CD4-positive, alpha-beta T cell treated with Interleukin-6 at 100 ng/mL for 8 hours (primary cell): ENCODE results near the gene NTN4.
"Not testable (repeated sequence)": the region's sequence is repeated elsewhere in the genome, so short reads cannot be mapped to it uniquely, and the experiment has no call there.

ENCODE experiments used
- DNase-seq: peaks from one replicate; pipeline ENCODE4 v3.0.0-alpha.2; 2020; ENCODE audit warnings: mixed read lengths, low spot score

The NTN4 gene

DNA sequence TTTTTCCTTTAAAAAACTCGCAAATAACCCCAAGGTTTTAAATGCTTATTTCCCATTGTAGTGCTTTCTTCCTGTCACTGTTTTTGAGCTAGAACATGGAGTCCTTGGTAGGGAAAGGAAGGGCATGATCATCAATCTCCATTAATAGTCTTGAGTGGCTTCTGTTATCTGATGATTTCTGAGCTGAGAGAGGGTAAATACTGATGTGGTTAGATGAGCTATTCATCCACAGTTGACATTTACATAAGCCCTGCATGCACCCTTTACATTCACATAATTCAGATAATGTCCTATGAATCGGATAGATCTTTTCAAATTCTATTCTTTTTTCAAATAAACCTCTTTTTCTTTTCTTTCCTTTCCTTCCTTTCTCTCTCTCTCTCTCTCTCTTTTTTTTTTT lies 81.4 kb downstream of the NTN4 start:
- no peak for DNase-seq

DNA sequence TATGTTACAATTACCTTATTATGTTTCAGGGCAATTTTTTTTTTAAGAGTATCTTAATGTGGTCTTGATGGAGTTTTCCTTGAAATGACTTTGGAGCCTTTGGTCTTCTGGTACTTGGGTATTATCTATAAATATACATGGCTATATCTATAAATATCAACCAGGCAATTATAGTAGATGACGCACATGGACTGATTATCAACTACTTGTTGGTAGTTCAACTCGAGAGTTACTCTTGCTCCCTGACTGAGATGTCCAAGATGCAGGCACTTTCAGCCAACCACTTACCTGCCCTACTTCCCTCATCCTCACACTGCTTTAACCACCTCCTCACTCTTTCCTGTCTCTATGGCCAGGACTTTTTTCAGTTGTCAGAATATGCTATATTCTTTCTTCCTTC lies 85.4 kb downstream of the NTN4 start:
- no peak for DNase-seq

DNA sequence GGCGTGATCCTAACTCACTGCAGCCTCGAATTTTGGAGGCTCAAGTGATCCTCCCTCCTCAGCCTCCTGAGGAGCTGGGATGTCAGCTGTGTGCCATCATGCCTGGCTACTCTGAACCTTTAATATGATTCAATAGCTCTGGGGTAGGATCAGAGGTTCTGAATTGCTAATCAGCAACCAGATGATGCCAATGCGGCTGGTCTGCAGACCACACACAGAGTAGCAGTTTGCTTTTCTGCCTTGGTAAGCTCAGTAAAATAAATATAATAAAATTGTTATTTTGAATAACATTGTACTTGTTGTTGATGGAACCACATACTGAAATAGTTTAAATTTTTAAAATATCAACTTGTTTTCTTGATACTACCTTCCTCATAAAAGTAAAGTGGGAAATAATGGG lies 86.6 kb downstream of the NTN4 start:
- no peak for DNase-seq

DNA sequence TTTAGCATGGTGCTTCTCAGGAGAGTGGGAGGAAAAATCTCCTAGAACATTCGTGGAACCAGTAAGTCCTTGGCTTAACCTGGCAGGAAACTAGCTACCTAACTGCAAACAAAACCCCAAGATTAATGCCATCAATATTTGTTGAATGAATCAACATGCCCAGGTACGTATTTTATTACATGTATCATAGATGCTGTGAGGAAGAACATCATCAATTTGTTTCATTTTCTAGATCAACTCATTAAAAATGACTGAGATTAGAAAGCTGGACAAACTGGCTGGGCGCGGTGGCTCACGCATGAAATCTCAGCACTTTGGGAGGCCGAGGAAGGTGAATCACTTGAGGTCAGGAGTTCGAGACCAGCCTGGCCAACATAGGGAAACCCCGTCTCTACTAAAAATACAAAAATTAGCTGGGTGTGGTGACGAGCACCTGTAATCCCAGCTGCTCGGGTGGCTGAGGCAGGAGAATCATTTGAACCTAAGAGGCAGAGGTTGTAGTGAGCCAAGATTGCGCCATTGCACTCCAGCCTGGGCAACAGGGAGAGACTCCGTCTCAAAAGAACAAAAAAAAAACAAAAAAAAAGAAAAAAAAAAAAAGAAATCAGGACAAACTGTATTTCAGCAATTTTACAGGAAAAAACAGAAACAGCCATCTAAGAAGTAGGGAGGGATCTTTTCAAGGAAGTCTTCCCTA lies 88.7 kb downstream of the NTN4 start:
- no peak for DNase-seq

DNA sequence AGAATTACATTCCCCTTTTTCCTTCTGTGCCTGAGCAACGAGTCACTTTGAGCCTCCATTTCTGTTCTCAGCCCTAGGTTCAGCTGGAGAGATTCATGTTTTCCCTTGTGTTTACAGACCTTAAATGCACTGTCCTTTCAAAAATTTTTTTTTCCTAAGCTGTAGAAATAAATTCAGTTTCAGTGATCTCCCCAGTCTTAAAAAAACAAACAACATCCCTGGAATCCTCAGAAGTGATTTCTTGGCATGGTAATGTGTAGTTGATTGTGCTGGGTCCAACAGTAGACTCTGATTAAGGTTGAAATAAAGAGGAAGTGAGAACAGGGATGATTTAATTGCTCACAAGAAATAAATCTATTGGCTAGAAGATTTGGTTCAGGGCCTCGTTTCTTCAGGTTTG lies 89.3 kb downstream of the NTN4 start:
- no peak for DNase-seq

DNA sequence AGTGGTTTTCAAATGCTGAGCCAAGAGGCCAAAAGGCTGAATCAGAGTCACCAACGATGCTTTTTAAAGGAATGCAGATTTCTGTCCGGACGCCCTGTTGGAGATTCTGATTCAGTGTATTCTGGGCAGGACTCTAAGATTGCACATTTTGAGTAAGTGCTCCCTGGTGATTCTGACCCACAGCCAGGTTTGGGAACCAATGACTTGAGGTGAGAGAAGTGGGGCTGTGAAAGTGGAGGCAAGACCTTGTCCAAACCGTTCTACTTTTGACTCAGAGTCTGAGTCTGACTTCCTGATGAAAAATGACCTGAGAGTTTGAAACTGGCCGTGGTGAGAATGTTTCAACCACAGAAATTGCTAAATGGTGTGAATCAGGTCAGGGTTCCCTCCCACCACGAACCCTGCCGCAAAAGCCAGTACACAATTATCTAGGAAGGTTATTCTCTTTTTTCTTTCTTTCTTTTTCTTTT lies 90.2 kb downstream of the NTN4 start:
- DNase-seq, result no peak

DNA sequence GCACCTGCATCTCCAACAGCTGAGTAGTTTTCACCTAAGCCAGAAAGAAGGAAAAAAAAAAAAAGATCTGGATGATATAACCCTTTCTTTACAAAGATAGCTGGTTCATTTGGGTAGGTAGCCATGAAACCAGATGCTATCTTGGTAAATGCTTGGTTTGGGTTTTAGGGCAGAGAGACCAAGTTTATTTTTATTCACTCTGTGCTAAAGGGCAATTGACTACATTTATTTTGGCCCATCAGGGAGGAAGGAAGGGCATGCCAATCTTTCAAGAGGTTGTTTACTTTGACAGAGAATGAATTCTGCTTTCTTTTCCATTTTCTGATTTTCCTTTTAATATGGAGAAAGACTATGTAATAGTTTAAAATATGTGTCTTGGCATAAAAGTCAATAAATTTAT lies 91.0 kb downstream of the NTN4 start:
- no peak for DNase-seq

DNA sequence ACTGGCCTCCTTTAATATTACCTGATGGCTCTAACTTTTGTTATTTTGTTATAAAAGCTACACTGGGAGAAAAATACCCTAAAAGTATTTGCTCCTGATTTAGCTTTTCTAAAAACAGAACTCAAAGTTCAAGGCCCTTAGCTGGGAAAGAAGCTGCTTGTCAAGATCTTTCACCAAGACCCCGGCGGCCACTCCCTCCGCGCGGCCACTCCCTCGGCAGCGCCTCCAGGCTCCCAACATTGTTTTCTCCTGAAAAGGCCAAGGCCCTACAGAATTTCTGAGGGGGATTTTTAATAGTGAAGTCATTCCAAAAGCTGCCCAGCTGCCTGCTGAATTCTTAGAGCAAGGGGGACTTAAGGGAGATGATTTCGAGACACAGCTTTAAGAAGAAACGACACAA lies 96.4 kb downstream of the NTN4 start:
- no peak for DNase-seq

DNA sequence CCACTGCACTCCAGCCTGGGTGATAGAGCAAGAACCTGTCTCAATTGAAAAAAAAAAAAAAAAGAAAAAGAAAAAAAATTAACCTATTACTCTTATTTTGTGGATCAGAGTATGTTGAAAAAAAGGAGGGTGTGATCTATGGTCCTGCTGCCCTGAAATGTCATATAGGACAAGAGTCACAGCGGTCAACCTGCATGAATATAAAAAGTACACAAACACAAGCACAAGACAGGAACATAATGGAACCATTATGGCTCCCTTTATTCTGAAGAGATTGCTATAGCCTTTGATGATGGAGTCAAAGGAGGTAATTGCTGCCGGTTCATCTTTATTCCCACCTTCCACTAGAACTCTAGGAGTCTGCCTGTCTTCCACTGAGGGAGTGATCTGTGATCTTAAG lies 96.9 kb downstream of the NTN4 start:
- DNase-seq, result no peak

DNA sequence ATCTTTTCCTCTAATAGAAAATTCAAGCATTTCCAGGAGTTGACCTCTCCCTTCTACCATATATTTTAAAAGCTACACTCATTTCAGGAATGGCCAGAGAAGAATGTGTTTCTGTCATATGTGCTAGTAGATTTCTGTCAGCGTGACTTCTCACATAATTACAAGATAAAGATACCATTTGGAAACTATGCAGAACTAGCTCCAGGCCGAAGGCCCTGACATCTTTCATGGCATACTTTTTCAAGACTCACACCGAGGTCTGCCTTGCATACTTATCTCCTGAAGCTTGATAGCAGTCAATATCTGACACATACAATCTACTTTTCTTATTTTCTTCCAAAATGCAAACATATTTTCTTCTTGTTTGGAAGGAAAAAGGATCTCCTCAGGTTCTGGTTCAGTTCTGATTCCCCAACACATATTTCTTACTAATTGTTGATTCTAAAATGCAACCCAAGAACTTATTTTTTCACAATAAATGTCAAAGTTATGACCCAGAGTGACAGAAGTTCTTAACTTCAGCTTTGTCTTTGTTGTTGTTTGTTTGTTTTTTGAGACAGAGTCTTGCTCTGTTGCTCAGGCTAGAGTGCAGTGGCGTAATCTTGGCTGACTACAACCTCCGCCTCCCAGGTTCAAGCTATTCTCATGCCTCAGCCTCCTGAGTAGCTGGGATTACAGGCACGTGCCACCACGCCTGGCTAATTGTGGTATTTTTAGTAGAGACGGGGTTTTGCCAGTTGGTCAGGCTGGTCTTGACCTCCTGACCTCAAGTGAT lies 99.5 kb downstream of the NTN4 start:
- no peak for DNase-seq

DNA sequence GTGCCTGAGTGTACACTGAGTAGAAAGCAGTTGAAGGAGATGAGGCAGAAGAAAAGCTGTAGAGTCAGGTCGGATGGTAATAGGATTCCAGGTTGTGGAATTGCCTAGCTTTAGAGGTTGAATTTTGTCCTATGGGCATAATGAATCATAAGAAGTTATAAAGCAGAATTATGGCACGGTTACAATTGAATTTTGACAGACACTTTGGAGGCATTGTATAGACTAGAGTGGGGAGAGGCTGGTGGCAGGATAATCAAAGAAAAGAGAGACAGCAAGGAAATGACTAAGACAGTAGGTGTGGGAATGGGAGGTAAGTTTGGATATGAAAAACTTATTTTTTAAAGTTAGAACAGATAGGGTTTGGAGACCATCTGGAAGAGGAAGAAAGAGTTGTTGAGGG lies 102.6 kb downstream of the NTN4 start:
- no peak for DNase-seq

DNA sequence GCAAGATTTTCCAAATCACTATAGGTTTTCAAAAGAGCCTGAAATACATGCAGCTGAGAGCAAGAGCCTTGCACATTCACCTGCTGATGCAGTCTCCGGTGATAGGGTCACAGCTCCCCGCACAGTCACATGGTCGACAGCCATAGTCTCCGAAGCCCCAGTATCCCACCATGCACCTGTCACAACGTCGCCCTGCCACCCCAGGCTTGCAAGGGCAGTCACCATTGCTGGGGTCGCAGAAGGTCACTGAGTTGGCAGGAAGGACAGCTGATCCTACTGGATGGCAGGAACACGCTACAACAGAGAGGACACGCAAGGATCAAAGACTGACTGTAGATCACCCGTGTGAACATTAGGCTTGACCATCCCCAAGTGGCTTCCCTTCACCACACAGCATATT lies 107.1 kb downstream of the NTN4 start:
- DNase-seq, result no peak

DNA sequence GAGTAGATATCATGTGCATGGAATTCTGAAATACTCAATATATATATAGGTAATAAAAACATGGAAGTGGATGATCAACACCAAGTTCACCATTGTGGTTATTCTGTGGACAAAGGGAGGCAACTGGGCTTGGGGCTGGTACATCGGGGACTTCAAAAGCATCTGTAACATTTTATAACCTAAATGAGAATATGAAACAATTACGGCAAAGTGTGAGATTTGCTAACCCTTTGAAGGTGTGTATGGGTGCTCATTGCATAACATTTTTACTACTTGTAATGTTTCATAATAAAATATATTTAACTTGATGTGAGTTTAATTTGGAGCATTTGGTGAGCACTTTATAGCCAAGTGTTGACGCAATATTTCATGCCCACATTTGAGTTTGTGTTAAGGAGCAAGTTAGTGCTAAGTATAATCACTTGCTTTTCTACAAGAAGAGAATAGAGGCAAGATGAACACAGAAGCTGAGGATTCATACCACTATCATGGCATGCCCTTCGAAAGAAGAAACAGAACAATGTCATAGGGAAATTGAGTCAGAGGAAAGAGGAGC lies 109.3 kb downstream of the NTN4 start:
- DNase-seq, result no peak

DNA sequence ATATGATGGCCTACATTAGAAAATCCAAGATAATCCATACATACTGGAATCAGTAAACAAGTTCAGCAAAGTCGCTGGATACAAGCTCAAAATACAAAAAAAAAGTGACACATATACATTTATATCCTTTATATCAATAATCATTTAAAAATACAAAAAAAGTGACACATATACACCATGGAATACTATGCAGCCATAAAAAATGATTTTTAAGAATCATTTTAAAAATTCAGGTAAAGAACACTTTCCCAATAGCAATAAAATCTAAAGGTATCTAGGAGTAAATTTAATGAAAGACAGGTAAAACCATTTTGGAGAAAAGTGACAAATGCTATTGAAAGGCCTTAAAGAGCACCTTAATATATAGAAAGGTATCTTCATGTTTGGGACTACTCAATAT lies 111.9 kb downstream of the NTN4 start:
- no peak for DNase-seq

DNA sequence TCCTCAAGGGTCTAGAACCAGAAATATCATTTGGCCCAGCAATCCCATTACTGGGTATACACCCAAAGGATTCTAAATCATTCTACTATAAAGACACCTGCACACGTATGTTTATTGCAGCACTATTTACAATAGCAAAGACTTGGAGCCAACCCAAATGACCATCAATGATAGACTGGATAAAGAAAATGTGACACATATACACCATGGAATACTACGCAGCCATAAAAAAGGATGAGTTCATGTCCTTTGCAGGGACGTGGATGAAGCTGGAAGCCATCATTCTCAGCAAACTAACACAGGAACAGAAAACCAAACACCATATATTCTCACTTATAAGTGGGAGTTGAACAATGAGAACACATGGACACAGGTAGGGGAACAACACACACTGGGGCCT lies 112.8 kb downstream of the NTN4 start:
- DNase-seq, result not testable (repeated sequence)

DNA sequence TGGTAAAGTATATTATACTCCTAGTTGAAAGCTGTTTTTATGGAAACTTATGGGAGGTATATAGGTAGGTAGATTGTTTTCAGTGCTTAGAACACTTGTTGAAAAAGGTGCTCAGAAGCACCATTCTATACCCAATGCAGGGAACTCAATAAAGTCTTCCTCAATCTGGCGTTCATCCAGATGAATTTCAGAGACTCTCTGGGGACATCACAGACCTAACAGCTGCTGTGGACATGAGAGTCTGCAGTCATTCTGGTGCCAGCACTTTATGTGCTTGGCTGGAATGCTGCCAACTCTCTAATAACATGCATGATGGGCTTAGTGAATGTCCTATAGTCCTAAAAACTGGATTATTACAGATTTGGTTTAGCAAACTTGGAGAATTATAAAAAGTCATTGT lies 115.9 kb downstream of the NTN4 start:
- no peak for DNase-seq

DNA sequence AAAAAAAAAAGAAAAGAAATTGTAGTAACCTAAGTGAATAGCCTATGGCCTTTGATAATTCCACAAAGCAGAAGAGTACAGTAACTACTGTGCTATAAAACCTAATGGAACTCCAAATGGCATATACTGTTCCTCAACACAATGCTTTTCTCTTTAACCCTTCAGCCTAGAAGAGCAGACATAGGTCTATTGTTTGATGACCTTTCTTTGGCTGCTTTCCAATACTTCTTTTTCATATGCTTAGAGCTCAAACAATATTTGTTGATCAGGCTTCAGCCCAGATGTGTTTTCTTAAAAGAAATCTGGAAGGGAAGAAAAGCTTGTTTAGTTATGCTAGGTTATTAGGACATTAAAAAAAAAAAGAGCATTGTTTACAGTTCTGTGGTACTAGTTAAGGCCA lies 116.4 kb downstream of the NTN4 start:
- no peak for DNase-seq

DNA sequence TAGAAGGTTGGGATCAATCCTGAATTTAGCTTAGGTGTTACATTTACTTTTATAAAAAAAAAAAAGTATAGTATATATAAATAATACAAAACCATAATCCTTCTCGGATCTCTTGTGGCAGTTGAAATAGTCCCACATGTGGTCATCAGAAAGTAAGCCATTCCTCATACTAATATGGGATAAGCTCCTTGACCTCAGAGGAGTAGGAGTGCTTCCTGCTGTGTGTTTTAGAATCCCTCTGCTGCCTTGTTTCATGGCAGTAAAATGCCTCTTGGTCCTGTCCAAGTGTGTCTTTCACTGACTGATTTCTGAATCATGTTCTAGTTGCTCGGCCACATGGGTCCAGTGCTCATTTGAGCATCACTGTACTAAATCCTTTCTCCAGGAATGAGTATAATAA lies 117.0 kb downstream of the NTN4 start:
- no peak for DNase-seq

DNA sequence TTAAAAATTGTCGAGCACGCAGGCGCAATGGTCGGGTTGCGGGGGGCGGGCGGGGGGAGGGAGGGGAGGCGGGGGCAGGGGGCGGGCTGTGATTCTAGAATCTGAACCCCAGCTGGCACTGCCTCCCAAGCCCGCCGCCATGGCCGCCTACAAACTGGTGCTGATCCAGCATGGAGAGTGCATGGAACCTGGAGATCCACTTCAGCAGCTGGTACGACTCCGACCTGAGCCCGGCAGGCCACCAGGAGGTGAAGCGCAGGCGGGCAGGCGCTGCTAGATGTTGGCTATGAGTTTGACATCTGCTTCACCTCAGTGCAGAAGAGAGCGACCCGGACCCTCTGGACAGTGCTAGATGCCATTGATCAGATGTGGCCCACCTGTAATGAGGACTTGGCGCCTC lies 118.4 kb downstream of the NTN4 start:
- DNase-seq, result no peak

DNA sequence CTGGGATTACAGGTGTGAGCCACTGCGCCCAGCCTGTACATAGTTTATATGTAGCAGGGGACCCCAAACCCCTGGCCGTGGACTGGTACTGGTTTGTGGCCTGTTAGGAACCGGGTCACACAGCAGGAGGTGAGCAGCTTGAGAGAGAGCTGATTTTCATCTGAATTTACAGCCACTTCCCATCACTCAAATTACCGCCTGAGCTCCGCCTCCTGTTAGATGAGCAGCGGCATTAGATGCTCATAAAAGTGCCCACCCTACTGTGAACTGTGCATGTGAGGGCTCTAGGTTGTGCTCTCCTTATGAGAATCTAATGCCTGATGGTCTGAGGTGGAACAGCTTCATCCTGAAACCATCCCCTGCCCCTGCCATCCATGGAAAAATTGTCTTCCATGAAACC lies 119.3 kb downstream of the NTN4 start:
- no peak for DNase-seq

DNA sequence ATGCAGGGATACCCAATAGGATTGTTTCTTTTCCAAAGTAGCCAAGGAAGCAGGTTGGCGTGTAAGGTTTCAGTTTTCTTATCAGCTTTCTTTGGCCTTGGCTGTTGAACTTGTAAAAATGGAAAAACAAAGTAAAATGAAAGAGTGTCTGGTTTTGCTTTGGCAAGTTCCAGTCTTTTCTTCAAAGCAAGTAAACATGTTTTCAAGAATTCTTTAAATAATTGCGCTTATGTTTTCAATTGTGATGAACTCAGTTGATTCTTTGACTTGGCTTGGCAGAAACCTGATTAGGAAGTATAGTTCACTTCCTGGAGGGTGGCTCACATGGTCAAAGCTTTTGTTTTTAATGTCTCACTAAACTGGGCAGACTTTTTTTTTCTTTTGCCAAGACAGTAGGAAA lies 127.0 kb downstream of the NTN4 start:
- DNase-seq, result no peak

DNA sequence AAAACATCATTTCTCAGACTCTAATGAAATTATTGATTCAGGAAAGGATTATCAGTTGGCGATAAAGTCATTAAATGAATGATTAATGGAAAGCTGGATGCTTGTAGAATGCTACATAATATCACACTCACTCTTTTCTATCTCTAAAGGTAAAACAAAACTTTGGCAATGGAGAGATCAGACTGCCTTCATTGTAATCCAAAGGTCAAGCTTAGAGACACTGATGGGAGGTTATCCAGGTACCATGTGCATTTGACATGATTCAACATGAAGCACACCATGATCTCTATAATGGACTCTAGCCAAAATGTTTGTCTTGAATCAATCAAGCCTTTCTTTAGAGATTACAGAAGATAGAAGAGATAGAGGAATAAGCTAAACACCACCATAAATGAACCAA lies 129.2 kb downstream of the NTN4 start:
- no peak for DNase-seq

DNA sequence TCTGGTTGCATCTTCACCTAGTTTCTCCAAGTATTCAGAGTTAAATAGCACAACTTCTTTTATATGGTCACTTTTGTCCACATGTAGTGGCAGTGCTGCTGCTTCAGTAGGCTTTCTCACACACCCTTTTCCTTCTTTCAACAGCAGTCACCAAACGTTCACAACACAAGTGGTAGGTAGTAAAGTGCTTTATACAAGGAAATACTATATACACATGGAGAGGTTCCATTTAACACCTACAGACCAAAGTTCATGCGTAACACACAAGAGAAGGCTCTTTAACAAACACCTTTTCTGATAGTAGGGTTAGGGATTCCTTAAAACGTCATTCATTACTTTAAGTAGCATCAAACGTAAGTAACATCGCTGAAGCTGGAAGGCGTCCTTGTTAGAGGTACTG lies 132.2 kb downstream of the NTN4 start:
- no peak for DNase-seq

DNA sequence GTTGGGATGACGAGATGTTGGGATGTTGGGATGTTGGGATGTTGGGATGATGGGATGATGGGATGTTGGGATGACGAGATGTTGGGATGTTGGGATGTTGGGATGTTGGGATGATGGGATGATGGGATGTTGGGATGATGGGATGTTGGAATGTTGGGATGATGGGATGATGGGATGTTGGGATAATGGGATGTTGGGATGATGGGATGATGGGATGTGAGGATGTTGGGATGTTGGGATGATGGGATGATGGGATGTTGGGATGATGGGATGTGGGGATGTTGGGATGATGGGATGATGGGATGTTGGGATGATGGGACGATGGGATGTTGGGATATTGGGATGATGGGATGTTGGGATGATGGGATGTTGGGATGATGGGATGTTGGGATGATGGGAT lies 135.9 kb downstream of the NTN4 start:
- DNase-seq, result not testable (repeated sequence)
